HT1080 (cell line): Measurements from ENCODE around the gene UBXN2A. TPM values are rescaled to one million over a fixed set of nuclear protein-coding genes. Genes with fewer than 3 reads are reported as not detected.
"Not testable (repeated sequence)": the region's sequence is repeated elsewhere in the genome, so short reads cannot be mapped to it uniquely, and the experiment has no call there.

Source experiments
- DNase-seq: peaks from one replicate; pipeline ENCODE4 v3.0.0-alpha.2; 2015; ENCODE audit warnings: low read depth
- total RNA-seq: library from RNA; depleted of rRNA; stranded (reverse); fragments of >200 nt; shearing (Covaris generic); gene quantifications from 2 replicates; pipeline ENCODE4 v1.2.3, GENCODE V29; 2014

The UBXN2A gene
- total RNA-seq, 1 experiment from 2014 or later: 11.3 TPM

DNA sequence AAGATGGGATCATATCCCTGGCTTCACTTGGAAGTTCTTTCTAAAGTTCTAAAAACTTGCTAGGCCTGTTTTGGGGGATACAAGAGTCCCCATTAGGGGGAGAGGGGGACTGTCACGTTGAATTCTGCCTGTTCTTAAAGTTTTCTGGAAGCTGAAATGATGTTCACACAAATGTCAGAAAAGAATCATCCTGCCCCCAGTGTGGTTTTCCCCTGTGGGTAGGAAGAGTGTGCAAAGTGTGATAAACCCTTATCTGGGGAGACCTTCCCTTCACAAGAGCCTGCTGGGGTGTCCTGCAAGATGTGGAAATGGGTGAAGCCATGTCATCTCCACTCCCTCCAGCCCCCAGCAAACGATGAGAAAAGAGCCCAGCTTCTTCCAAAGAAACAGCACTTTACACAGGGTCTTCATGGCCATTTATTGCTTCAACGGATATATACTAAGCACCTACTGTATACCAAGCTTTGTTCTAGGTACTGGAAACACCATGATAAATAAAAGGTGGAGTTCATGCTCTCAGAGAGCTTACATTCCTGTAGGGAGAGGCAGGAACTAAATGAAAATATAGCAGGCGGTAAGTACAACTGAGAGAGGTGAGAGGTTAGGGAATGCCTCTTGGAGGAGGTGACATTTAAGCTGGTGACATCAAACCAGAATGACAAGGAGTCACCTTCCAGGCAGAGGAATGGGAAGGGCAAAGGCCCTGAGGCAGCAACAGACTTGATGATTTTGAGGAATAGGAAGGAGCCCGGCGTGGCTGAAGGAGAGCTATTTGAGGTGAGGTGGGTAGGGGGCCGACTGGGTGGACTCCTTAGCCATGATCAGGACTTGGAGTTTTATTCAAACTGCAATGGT is 71.2 kb downstream of the UBXN2A start:
- DNase-seq: no peak

DNA sequence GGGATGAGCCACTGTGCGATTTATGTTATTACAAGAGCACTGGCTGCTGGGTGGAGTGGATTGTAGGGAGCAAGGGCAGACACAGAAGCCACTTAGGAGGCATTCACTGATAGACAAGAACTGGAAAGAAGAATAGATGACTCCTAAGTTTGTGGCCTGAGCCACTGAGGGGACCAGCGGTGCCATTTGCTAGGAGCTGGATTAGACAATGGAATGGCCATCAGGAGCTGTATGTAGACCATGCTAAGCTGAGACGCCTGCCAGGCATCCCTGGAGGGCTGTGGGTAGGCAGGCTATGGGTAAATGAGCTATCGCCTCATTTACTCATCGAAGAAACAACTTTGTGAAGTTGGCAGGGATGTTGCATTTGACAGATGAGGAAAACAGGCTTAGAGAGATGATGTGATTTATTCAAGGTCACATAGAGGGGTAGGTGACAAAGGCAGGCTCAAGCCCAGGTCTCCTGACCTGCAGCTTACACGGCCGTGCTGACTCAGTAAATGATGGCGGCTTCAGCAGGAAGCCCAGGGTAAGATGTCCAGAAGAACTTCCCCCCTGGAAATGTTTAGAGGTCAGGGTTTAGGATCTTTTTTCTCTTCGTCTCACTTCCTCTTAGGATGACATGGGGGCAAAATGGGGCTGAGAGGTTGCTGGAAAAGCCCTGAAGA is 72.4 kb downstream of the UBXN2A start:
- no peak for DNase-seq

DNA sequence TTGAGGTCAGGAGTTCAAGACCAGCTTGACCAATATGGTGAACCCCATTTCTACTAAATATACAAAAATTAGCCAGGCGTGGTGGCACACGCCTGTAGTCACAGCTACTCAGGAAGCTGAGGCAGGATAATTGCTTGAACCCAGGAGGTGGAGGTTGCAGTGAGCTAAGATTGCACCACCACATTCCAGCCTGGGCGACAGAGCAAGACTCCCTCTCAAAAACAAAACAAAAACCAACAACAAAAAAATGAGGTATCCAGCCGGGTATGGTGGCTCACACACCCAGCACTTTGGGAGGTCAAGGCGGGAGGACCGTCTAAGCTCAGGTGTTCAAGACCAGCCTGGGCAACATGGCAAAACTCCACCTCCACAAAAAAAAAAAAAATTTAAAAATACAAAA is 74.6 kb downstream of the UBXN2A start:
- not testable (repeated sequence) for DNase-seq

DNA sequence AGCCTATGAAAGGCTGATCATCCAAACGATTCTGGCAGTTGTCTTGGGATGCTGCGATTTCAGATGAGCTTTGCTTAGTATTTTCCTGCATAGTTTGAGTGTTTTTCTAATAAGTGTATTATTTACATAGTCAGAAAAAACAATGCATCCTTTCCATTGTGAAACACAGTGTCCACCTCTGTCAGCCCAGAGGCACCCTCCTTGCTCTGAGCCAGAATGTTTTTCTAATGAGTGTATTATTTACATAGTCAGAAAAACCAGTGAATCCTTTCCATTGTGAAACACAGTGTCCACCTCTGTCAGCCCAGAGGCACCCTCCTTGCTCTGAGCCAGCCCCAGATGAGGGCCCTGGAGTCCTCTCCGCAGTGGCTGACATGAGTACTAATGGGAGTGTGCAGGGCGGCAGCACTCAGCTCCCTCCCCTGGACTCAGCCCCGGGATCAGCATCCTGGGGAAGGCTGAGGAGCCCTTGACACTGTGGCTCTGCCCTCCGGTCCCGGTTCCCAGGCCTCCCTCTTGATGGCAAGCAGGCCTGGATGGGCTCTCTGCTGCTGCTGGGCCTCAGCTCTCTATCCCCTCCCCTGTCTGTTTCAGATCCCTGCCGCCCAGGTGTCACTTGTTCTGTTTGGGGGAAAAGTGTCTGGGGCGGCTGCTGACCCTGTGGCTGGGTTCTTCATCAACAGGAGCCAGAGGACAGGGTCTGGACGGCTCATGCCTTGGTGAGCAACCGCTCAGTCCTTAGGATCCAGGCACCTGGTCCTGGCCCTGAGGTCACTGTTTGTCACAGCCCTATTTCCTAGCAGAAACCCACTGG is 75.5 kb downstream of the UBXN2A start:
- peak; percentile 91 for DNase-seq

DNA sequence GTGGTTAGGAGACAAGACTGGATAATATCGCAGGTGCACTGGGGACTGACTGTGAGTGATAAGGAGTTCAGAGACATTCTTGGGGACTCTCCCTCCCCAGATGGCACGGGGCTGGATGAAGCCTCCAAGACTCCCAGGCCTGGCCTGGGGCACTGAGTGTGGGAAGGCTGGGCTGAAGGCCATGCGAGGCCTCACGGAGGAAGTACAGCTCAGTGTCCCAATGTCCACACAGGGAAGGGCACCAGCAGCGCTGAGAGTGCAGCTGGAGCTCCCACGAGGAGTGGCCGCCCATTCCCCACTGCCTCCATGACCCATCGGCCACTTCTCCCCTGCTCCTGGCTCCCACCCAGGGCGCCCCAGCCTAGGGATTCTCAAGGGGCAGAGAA is 76.1 kb downstream of the UBXN2A start:
- DNase-seq: no peak

DNA sequence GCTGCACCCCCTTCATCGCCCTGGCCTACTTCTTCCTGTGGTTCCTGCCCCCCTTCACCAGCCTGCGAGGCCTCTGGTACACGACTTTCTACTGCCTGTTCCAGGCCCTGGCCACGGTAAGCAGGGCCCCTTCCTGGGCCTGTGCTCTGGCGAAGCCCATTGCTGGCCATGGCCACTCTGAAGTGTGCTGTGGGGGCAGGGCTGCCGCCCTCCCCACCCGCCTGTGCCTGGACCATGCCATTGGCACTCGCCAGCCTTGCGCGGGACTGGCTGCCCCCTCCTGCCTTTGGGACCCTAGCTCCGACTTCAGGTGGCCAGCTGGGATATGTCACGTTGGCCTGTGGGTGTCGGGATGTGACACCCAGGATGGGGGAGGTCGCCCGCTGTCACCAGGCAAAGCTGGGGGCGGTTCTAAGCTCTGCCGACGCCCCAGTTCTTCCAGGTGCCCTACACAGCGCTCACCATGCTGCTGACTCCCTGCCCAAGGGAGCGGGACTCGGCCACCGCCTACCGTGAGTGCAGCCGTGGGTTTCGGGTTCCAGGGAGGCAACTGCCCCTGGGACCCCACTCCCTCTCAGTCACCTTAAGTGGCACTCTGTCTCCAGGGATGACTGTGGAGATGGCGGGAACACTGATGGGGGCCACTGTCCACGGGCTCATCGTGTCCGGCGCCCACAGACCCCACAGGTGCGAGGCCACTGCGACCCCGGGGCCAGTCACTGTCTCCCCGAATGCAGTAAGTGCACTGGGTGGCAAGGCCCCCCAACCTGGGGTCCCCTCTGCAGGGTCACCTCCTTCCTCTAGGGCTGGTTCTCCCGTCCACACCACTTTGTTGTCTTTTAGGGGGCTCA is 76.8 kb downstream of the UBXN2A start:
- no peak for DNase-seq

DNA sequence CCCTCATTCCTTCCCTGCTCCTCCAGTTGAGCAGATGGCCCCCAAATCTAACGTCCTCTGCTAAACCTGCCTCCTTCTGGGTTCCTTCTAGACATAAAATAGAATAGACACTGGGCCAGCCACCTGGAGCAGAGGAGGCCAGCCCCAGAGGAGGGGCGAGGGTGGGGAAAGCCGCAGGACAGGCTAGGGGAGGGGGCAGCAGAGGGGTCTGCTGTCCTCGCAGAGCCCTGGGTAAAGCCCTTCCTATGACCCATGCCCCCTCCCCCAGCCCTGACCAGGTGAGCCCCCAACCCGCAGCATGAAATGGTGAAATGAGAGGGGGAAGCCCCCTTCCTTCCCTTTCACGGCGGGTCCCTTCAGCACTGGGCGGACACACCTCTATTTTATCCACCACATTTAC is 77.4 kb downstream of the UBXN2A start:
- no peak for DNase-seq

DNA sequence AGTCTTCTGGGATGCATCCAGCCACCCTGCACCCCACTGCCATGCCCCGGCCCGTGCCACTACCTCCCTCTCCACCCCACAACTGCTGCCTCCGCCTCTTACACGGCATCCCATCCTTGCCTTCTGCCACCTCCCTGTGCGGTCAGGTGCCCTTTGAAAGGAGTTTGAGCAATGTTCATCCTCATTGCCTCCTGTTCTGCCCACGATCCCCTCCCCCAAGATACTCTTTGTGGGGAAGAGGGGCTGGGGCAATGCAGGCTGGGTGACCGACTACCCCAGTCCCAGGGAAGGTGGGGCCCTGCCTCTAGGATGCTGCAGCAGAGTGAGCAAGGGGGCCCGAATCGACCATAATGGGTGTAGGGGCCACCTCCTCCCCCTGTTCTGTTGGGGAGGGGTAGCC is 78.0 kb downstream of the UBXN2A start:
- DNase-seq: no peak

DNA sequence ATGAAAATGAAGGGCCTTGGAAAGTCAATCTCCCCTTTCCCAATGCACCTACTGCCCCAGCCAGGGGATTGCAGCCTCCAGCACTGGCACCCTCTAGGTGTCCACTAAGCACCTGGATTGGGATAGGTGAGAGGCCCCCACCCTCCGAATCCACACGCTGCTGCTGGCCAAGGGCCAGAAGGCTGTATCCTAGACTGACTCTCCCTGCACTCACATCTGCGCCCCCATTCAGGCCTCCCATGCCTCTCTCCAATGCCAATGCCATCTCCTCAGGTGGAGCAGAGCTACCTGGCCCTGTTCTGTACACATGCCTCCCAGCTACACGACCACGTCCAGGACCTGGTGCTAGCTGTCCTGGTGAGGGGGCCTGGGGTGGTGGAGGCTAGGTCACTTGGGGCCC is 79.5 kb downstream of the UBXN2A start:
- no peak for DNase-seq

DNA sequence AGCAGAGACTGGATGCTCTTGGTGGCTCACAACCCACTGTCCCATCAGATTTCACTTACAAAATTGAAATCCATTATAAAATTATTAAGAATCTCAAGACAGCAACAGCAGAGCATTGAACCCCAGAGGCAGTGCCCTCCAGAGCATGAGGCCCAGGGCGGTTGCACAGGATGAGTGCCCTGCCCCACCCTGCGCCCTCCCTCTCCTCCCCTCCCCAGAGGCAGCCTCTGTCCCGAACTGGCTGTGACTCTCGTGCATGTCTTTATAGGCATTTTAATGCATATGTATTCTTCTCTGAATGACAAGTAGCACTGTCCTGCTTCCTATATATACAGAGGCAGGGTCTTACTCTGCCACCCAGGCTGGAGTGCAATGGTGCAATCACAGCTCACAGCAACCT is 80.0 kb downstream of the UBXN2A start:
- DNase-seq: no peak

DNA sequence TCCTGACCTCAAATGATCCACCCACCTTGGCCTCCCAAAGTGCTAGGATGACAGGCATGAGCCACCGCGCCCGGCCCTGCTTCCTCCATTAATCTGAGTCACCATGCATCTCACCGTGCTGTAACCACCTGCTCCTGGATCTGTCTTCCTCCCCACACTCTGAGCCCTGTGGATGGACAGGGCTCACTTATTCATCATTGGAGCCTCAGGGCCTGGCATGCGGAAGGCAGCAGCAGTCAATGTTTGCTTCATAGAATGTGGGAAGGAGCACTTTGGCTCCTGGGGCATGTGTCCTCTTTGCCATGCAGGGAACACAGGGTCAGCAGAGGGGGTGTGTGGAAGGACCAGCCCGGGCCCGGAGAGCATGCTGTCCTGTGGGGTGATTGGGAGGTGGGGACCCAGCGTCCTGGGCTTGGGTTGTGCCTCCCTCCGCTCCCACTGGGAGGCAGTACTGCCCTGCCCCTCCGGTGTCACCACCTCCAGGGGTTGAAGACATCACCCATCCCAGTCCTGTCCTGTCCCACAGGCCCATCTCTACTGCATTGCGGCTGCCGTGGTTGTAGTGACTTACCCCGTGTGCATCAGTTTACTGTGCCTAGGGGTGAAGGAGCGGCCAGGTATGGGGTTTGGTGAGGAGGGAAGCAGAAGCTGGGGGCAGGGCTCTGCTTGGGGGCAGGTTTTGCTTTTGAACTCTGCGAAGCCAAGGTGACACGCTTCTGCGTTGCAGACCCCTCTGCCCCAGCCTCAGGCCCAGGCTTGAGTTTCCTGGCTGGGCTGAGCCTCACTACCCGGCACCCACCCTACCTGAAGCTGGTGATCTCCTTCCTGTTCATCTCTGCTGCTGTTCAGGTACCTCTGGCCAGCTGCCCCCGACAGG is 81.1 kb downstream of the UBXN2A start:
- peak; percentile 70 for DNase-seq

DNA sequence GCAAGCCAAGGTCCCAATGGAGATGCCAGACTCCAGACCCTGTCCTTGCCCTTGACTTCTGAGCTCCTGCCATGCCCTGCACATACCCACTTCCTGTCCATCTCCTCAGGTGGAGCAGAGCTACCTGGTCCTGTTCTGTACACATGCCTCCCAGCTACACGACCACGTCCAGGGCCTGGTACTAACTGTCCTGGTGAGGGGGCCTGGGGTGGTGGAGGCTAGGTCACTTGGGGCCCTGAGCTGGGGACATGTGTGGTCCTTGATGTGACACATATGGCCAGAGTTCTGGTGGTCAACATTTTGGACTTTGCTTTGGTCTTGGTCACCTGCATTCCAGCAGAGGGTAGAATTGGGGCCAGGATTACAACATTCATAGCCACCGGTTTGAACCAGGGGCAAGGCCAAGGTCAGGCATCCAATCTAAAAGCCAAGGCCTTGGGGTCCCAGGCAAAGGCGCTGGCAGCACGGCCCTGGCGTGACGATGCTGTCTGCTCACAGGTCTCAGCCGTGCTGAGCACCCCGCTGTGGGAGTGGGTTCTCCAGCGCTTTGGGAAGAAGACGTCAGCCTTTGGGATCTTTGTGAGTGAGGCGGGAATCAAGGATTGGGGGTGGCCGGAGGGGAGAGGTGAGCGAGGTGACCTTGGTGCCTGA is 82.2 kb downstream of the UBXN2A start:
- no peak for DNase-seq

DNA sequence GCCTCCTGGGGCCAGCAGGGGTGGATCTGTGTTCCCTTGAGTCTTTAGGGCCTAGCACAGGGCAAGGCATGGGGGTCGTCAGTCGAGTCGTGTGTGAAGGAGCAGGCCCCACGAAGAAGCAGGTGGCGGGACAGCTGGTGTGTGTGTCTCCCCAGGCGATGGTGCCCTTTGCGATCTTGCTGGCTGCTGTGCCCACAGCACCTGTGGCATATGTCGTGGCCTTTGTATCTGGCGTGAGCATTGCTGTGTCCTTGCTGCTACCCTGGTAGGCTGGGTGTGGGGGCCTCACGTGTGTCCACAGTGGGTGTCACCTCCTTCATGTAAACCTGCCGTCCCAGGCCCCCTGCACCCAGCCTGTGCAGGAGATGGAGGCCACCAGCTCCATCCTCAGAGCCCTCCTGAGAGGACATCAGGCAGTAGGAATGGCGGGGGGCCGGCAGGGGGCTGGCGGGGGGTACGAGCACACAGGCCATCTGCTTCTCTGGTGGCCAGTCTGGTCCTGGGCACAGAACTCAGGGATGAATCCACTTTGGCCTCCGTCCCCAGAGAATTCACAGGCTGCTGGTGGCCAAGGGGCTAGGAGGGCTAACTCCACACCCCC is 82.8 kb downstream of the UBXN2A start:
- no peak for DNase-seq

DNA sequence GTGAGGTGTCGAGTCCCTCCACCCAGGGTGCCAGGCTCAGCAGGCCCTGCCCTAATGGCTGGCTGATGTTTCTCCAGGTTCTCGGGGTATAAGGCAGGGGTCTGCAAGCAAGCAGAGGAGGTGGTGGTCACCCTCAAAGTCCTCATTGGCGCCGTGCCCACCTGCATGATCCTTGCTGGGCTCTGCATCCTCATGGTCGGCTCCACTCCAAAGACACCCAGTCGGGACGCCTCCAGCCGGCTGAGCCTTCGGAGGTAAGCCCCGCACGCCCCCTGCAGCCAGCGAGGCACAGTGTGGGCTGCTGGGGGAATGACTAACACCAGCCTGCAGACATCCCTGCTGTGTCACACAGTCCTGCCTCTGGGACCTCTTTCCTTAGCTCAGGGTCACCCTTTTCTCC is 83.8 kb downstream of the UBXN2A start:
- DNase-seq: no peak

DNA sequence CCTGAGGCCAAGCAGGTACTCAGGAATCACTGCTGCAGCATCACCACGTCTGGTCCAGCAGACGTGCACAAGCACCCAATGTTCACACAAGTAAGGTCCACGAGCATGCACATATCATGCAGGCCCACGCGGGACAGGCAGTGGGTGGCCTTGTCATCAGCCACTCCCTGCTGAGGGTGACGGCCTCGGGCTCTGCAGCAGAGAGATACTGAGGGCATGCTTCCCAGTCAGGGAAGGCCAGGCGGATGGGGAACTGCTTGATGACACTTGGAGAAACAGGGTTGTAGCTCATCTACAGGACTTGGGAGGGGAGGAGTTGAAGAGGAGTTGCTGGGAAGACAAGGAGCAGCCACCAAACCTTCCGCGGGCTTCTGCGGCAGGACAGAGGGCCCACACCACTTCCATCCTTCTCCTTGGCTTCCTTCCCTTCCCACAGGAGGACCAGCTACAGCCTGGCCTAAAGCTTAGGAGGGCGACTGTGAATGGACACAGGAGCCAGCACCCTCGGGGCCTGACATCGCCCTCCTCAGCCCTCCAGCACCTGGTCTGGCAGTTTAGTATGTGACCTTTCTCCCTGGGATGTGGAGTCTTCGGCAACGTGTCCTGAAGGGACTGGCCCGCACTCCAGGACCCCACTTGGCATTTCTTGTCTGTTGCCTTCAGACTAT is 84.9 kb downstream of the UBXN2A start:
- DNase-seq: no peak

DNA sequence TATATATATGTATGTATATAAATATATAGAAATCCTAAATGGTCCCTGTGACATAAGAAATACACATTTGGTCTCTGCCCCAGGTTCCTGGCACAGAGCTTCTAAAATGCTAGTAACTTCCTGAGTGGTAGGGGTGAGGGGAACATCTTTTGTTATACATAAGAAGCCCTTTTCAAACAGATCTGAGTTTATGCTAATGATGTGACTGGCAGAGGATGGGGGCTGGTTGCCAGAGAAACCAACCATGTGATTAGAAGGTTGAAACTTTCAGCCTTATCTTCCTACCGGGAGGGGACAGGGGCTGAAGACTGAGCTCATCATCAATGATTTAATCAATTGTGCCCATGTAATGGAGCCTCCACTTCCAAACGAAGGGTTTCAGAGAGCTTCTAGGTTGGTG is 86.0 kb downstream of the UBXN2A start:
- no peak for DNase-seq

DNA sequence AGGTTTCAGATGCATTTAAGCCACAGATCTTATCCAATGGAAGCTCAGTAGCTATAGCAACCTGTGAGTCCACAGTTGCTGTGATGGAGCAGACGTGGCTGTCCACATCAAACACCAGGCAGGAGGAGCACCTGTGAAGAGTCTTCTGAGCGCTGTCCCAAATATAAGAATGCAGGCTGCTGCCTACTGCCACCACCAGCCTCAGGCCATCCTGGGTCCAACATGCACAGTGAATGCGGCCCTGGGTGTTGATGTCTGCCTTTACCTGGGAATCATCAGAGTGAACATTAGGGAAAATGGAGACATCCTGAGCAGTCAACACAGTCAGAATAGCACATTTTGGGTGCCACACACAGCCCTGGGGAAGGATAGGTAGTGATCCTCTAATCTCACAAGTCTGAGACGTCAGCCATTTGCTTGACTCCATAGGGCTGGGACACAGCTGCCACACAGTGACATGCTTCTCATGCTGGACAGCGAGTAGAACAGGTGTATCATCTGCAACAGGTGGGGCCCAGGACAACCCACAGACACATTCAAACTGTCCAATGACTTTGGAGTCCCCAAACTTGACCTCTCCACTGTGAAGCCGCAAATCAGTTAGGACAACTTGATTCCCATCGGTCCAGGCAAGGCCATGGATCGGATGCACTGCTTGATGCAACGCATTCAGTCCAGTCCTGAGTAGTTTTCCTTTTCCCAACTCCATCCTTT is 98.7 kb downstream of the UBXN2A start:
- DNase-seq: no peak

DNA sequence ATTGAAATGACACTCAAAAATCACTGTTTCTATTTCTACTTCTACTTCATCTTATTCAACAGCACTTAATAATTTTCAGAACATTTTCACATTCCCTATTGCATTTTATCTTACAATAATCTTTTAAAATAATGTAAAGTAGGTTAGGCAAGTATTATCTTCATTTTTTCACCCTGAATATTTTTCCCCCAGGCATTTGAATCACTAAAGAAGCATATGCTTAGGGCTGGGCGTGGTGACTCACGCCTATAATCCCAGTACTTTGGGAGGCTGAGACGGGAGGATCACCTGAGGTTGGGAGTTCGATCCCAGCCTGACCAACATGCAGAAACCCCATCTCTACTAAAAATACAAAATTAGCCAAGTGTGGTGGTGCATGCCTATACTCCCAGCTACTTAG is 100.2 kb downstream of the UBXN2A start:
- no peak for DNase-seq
